ENCODE data around the gene MARK1. TPM values are rescaled to one million over a fixed set of nuclear protein-coding genes. Genes with fewer than 3 reads are reported as not detected.

The MARK1 gene
- total RNA-seq, 1 experiment from 2014 or later, result 1.8 TPM

DNA sequence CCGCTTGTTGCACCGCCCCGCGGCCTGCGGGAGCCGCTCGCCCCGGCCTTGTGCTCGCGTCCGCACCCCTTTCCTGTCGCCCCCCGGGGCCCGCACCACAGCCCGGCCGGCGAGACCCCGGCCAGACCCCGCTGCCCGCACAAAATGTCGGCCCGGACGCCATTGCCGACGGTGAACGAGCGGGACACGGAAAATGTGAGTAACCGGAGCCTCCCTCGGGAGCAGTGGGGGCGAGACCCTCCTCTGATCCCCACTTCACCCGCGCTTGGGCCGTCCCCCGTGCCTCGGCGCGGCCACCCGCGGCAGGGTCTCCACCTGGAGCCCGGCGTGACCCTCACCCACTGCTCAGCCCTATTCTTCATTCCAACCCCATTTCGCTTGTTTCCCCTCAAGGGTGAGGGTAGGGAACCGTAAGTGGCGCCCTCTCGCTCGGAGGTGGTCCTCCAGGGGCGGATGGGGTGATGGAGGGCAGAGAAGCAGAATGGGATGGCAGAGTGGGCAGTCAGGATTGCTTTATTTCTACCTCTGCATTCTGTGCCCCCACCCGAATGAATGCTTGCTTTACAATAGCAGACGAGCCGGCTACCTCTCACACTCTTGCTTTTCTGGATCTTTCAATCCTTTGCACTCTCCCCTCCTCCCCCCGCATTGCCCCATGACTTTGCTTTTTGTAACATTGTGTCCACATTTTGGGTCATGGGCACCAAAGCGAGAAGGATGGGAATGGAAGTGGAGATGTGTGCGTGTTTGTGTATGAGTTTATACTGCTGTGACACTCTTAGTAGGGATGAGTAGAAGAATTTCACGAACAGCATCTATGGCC is 954 bp downstream of the MARK1 start:
- Mint-ChIP-seq H3K36me3 (ENCODE audit: insufficient read depth, unreplicated experiment) (peaks cover 26% of the 10 kb centered on the region), H3K27me3 (ENCODE audit: unreplicated experiment) (peaks cover 62% of the 10 kb centered on the region), H3K4me1 (ENCODE audit: low read depth, unreplicated experiment) (peaks cover 9% of the 10 kb centered on the region), H3K4me3 (ENCODE audit: low read depth, unreplicated experiment) (peak overlapping the region; percentile 78), H3K9me3 (ENCODE audit: low read depth, unreplicated experiment) (no peaks in the 10 kb centered on the region), H3K27ac (ENCODE audit: unreplicated experiment) (peak overlapping the region; percentile 43)
- TF ChIP-seq, protein P1, sequence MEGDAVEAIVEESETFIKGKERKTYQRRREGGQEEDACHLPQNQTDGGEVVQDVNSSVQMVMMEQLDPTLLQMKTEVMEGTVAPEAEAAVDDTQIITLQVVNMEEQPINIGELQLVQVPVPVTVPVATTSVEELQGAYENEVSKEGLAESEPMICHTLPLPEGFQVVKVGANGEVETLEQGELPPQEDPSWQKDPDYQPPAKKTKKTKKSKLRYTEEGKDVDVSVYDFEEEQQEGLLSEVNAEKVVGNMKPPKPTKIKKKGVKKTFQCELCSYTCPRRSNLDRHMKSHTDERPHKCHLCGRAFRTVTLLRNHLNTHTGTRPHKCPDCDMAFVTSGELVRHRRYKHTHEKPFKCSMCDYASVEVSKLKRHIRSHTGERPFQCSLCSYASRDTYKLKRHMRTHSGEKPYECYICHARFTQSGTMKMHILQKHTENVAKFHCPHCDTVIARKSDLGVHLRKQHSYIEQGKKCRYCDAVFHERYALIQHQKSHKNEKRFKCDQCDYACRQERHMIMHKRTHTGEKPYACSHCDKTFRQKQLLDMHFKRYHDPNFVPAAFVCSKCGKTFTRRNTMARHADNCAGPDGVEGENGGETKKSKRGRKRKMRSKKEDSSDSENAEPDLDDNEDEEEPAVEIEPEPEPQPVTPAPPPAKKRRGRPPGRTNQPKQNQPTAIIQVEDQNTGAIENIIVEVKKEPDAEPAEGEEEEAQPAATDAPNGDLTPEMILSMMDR (IDR thresholded peaks at IDR 0.05; ENCODE audit: unreplicated experiment), result no peak
- CTCF ChIA-PET, result no interaction called here
- BruUV-seq (replicated peaks), result no TSS peak
- peak; percentile 6 for DNase-seq
- intact Hi-C loops (cut with micrococcal nuclease; ENCODE audit: unreplicated experiment), result loop anchor here (5.0 kb wide), 1 partner anchor 157 kb away; no protein-coding TSS in a partner anchor

DNA sequence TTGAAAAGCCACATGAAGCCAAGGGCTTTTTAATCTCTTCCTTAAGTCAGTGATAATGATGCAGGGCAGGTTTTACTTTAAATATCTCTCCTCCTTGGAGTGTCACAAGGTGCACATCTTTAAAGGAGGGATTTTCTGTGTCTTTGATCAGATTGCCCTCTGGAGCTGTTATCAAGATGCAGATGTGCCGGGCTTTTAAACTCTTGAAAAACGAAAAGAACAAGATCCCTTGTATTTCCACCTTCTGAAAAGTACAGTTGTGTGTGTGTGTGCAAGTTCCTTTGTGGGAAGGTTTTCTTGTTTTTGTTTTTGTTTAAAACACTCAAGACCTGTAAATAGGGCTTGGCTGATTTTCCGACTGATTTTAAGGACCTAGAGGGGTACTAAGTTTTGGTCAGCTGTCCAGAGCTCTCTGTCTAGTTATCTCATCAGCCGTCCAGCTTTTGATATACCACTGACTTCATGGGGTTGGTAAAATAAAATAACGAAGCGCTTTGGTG is 1.6 kb downstream of the MARK1 start:
- DNase-seq, result no peak
- Mint-ChIP-seq H3K4me1 (ENCODE audit: low read depth, unreplicated experiment) (peaks cover 9% of the 10 kb centered on the region), H3K36me3 (ENCODE audit: insufficient read depth, unreplicated experiment) (peaks cover 26% of the 10 kb centered on the region), H3K27me3 (ENCODE audit: unreplicated experiment) (peaks cover 59% of the 10 kb centered on the region), H3K9me3 (ENCODE audit: low read depth, unreplicated experiment) (no peaks in the 10 kb centered on the region), H3K27ac (ENCODE audit: unreplicated experiment) (peak overlapping the region; percentile 43), H3K4me3 (ENCODE audit: low read depth, unreplicated experiment) (peak overlapping the region; percentile 78)
- CTCF ChIA-PET, result no interaction called here
- TF ChIP-seq, protein P1 (IDR thresholded peaks at IDR 0.05; ENCODE audit: unreplicated experiment), result no peak
- TSS peak; percentile 30 for BruUV-seq (replicated peaks)
- intact Hi-C loops (cut with micrococcal nuclease; ENCODE audit: unreplicated experiment), result loop anchor here (5.0 kb wide), 1 partner anchor 157 kb away; no protein-coding TSS in a partner anchor

DNA sequence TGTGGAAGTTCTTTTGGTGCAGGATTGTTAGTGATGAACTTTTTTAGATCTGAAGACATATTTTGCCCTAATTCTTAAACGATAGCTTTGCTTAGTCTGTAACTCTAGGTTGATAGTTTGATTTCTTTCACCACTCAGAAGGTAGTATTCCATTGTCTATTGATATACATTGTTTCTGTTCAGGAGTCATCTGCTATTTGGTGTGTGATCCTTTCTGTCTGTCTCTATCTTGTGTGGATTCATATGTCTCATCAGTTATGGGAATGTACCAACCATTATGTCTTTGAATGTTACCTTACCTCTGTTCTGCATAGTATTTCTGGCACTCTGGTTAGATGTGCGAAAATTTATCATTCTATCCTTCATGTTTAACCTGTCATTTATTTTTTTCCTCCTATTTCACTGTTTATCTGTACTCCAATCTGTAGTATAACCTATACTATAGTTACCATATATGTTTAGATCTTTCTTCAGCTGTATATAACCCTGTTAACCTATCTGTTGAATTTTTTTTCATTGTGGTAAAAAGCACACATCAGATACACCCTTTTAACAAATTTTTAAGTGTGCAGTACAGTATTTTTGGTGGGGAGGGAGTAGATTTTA is 5.7 kb downstream of the MARK1 start:
- H3K27me3 Mint-ChIP-seq (ENCODE audit: unreplicated experiment), result peaks cover 23% of the 10 kb centered on the region
- H3K27ac Mint-ChIP-seq (ENCODE audit: unreplicated experiment), result no peak overlapping the region
- no peaks in the 10 kb centered on the region for H3K9me3 Mint-ChIP-seq (ENCODE audit: low read depth, unreplicated experiment)
- DNase-seq, result no peak
- intact Hi-C loops (cut with micrococcal nuclease; ENCODE audit: unreplicated experiment), result no loop called here
- H3K4me3 Mint-ChIP-seq (ENCODE audit: low read depth, unreplicated experiment), result no peak overlapping the region
- no TSS peak for BruUV-seq (replicated peaks)
- CTCF ChIA-PET, result no interaction called here
- TF ChIP-seq, protein P1 (IDR thresholded peaks at IDR 0.05; ENCODE audit: unreplicated experiment), result no peak
- peaks cover 8% of the 10 kb centered on the region for H3K36me3 Mint-ChIP-seq (ENCODE audit: insufficient read depth, unreplicated experiment)
- no peaks in the 10 kb centered on the region for H3K4me1 Mint-ChIP-seq (ENCODE audit: low read depth, unreplicated experiment)

DNA sequence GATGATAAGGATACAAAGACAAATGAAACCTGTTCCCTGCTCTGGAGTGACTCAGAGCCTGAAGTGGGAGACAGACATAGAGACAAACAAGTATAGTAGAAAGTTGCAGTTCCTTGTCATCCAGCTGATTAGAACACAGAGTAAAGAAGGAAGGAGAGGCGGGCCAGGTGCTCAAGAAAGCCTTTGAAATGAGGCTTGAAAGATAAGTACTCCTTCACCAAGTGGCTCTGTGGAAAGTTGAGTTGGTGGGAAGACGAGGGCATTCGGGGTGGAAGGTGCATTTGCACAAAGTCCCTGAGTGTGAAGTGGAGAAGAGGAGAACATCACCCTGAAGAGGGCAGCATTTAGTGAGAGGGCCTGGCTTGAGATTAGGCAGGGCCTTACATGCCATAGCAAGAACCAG is 17.0 kb downstream of the MARK1 start:
- peaks cover 5% of the 10 kb centered on the region for H3K27me3 Mint-ChIP-seq (ENCODE audit: unreplicated experiment)
- H3K27ac Mint-ChIP-seq (ENCODE audit: unreplicated experiment), result no peak overlapping the region
- H3K4me3 Mint-ChIP-seq (ENCODE audit: low read depth, unreplicated experiment), result no peak overlapping the region
- CTCF ChIA-PET, result interaction anchor here (0.7 kb wide), 2 partner anchors 9 to 25 kb away, joined by 4 to 5 read pairs; no protein-coding TSS in a partner anchor
- intact Hi-C loops (cut with micrococcal nuclease; ENCODE audit: unreplicated experiment), result loop anchor here (10.0 kb wide), 1 partner anchor 230 kb away; no protein-coding TSS in a partner anchor
- TF ChIP-seq, protein P1 (IDR thresholded peaks at IDR 0.05; ENCODE audit: unreplicated experiment), result no peak
- no peaks in the 10 kb centered on the region for H3K9me3 Mint-ChIP-seq (ENCODE audit: low read depth, unreplicated experiment)
- BruUV-seq (replicated peaks), result no TSS peak
- no peaks in the 10 kb centered on the region for H3K4me1 Mint-ChIP-seq (ENCODE audit: low read depth, unreplicated experiment)
- DNase-seq, result peak; percentile 12
- H3K36me3 Mint-ChIP-seq (ENCODE audit: insufficient read depth, unreplicated experiment), result no peaks in the 10 kb centered on the region
